Upper lobe of left lung (tissue), 6 donors: Measurements from ENCODE around the gene MIEF2. TPM values are rescaled to one million over a fixed set of nuclear protein-coding genes. Genes with fewer than 3 reads are reported as not detected.

Experiments
- ATAC-seq, 2 donors: fragments of 200-7000 bp; cut with Tn5 transposase; one replicate each; pipeline ENCODE4 v1.9.1; 2022; ENCODE audit warnings: mild to moderate bottlenecking in 2 of 2, moderate library complexity in 2 of 2; ENCODE audit not compliant: low FRiP score in 2 of 2
- DNase-seq, 2 donors: peaks; one replicate each; pipeline ENCODE4 v3.0.0-alpha.2; 2019 to 2020
- H3K27ac ChIP-seq, 4 donors: fragments of 200-600 bp; sonication (generic); one replicate each; pipeline ENCODE4 v1.5.1; 2016 to 2019
- H3K27me3 ChIP-seq, 4 donors: fragments of 200-600 bp; sonication (generic); one replicate each; pipeline ENCODE4 v1.5.1; 2017 to 2019
- H3K36me3 ChIP-seq, 4 donors: fragments of 200-600 bp; sonication (generic); one replicate each; pipeline ENCODE4 v1.5.1; 2016 to 2019
- H3K4me1 ChIP-seq, 4 donors: fragments of 200-600 bp; sonication (generic); one replicate each; pipeline ENCODE4 v1.5.1; 2018 to 2019
- H3K4me3 ChIP-seq, 4 donors: fragments of 200-600 bp; sonication (generic); one replicate each; pipeline ENCODE4 v1.5.1; 2017 to 2019; ENCODE audit warnings: mild to moderate bottlenecking in 2 of 4, moderate library complexity in 1 of 4
- H3K9me3 ChIP-seq, 4 donors: fragments of 200-600 bp; sonication (generic); one replicate each; pipeline ENCODE4 v1.5.1; 2018 to 2019
- EP300 ChIP-seq, 4 donors: sonication (generic); formaldehyde crosslinking; IDR thresholded peaks; one replicate each; pipeline ENCODE4 v1.5.1; 2017; ENCODE audit warnings: antibody characterized with exemption in 4 of 4, control low read depth in 2 of 4
- POLR2A ChIP-seq, 4 donors: fragments of 450-650 bp; IDR thresholded peaks; one replicate each; pipeline ENCODE4 v1.5.1; 2016 to 2017; ENCODE audit warnings: antibody characterized with exemption in 4 of 4, mild to moderate bottlenecking in 2 of 4
- POLR2AphosphoS5 ChIP-seq, 2 donors: sonication (generic); formaldehyde crosslinking; IDR thresholded peaks; one replicate each; pipeline ENCODE4 v1.5.1; 2017; ENCODE audit warnings: antibody characterized with exemption in 2 of 2
- WGBS, 2 donors: methylation state at CpG; one replicate each; pipeline ENCODE4 v1.1.5; 2017 to 2018; 5-methylcytosine and 5-hydroxymethylcytosine counted together
- total RNA-seq, 6 donors: library from RNA; depleted of rRNA in 4 of 6; stranded (reverse); fragments of >200 nt in 4 of 6; gene quantifications; one replicate each; pipeline versions ENCODE4 v1.1.0 to v1.2.1, GENCODE V29; 2016 to 2021
- TF ChIP-seq, protein P1 (sequence below), 6 experiments: fragments of 450-650 bp in 4 of 6; fragments of 200-600 bp in 2 of 6; sonication (generic) in 2 of 6; IDR thresholded peaks; one replicate each; pipeline ENCODE4 v1.5.1; 2016 to 2019; ENCODE audit warnings: antibody characterized with exemption in 6 of 6
- donor health status: DM: no; HTN: no; CAD: no; lungs with moderate emphysema.
- donor health status: DM: no; HTN: yes; CAD: no; lungs with severe emphysema.

The MIEF2 gene
- total RNA-seq, 6 donors from 2014 or later = 17.2 to 79.3 (median 31.8) TPM

DNA sequence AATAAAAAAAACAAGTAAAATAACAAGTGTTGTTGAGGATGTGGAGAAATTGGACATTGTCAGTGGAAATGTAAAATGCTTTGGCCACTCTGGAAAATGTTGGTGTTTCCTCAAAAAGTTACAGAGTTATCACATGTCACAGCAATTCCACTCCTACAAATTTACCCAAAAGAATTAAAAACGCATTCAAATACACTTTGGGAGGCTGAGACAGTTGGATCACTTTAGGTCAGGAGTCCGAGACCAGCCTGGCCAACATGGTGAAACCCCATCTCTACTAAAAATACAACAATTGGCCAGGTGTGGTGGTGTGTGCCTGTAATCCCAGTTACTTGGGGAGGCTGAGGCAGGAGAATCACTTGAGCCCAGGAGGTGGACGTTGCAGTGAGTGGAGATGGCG, 48.7 kb downstream of the MIEF2 start:
- no peak overlapping the region for H3K4me3 ChIP-seq
- H3K4me1 ChIP-seq = peaks cover 11 to 26% (median 16%) of the 10 kb centered on the region in 4 donors
- peaks cover 12 to 72% (median 35%) of the 10 kb centered on the region in 4 donors for H3K36me3 ChIP-seq
- ATAC-seq = no peak
- no peak for DNase-seq
- TF ChIP-seq POLR2AphosphoS5 (IDR thresholded peaks at IDR 0.05) = no peak
- no peak for TF ChIP-seq POLR2A (IDR thresholded peaks at IDR 0.05)
- no peak for TF ChIP-seq EP300 (IDR thresholded peaks at IDR 0.05)
- TF ChIP-seq, protein P1, sequence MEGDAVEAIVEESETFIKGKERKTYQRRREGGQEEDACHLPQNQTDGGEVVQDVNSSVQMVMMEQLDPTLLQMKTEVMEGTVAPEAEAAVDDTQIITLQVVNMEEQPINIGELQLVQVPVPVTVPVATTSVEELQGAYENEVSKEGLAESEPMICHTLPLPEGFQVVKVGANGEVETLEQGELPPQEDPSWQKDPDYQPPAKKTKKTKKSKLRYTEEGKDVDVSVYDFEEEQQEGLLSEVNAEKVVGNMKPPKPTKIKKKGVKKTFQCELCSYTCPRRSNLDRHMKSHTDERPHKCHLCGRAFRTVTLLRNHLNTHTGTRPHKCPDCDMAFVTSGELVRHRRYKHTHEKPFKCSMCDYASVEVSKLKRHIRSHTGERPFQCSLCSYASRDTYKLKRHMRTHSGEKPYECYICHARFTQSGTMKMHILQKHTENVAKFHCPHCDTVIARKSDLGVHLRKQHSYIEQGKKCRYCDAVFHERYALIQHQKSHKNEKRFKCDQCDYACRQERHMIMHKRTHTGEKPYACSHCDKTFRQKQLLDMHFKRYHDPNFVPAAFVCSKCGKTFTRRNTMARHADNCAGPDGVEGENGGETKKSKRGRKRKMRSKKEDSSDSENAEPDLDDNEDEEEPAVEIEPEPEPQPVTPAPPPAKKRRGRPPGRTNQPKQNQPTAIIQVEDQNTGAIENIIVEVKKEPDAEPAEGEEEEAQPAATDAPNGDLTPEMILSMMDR (IDR thresholded peaks at IDR 0.05) = no peak
- WGBS, 2 donors = 88 to 98% methylated on average over 4 of the region's 4 CpGs
- H3K27ac ChIP-seq = no peak overlapping the region
- no peaks in the 10 kb centered on the region for H3K27me3 ChIP-seq
- no peaks in the 10 kb centered on the region for H3K9me3 ChIP-seq

DNA sequence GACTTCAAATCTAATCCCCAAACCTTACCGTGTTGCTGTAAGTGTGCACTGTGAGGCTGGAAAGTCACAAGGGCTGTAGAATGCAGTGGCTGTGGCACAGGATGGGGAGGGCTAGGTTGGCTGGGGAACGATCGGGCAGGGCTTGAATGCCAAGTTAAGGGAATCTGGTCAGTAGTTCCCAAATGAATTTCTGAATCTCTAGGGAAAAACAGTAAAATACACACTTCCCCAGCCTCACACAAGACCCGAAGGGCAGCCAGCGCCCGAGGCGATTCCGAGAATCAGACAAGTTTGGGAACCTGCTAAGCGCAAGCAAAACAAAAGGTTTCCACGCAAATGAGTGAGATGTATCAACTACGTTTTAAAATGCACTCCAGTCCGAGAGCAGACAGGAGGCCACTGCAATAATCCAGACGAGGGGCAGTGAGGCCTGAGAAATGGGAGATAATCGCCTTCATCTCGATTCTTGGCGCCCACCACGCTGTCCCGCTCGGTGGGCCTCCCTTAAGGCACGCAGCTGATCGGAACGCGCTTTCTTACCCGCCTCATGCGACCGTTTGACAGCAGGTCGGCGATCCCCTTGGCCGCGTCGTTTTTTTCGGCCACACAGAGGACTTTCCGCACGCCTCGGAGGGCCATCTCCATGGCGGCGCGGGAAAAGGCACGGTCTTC, 53.7 kb downstream of the MIEF2 start:
- peak overlapping the region; percentile 93 to 98 (median 95) for H3K27ac ChIP-seq
- 0% methylated on average over 20 to 39 of the region's 39 CpGs for WGBS, 2 donors
- no peaks in the 10 kb centered on the region for H3K27me3 ChIP-seq
- peaks cover 48 to 66% (median 53%) of the 10 kb centered on the region in 4 donors for H3K4me1 ChIP-seq
- H3K9me3 ChIP-seq = no peaks in the 10 kb centered on the region
- DNase-seq = no peak
- H3K36me3 ChIP-seq = peaks cover 0 to 51% (median 12%) of the 10 kb centered on the region in 4 donors
- H3K4me3 ChIP-seq = peak overlapping the region; percentile 72 to 94 (median 87)
- TF ChIP-seq POLR2AphosphoS5 (IDR thresholded peaks at IDR 0.05) = no peak
- peak in 1 of 4 donors; percentile 2 for TF ChIP-seq POLR2A (IDR thresholded peaks at IDR 0.05)
- TF ChIP-seq, protein P1 (IDR thresholded peaks at IDR 0.05) = no peak
- ATAC-seq = no peak

DNA sequence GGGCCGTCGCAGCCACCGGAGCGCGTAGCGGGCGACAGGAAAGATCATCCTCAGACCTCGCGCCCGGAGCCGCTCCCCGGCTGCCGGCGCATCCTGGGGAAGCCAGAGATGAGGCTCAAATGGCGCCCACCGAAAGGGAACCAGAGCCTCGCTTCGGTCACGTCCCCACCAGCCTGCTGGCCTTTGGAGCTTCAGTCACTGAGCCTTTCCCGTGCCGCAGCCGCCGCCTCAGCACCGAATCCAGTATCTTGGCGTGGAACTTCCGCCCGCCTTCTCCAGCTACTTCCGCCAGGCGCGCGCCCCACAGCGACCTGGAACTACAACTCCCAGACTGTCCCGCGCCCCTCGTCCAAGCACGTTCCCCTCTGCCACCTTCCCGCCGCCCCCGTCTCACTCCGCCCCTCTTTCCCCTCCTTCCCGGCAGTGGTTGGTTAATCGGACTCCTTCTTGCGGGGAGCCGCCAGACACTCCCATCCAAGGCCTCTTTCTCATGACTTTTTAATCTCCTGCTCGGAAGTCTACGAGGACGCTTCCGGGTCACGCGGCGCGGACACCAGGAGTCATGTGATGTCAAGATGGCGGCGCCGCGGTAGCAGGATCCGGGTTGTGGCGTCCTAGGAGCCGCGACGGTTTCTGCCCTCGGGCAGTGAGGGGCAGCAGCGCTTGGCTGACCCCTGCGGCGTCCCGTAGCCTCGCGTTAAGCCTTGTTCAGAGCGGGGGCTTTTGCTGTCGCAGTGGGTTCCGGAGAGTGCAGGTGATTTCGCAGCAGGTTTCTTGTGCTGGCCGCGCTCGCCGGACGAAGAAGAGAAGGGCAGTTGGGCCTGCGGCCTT, 54.5 kb downstream of the MIEF2 start, which contains the start of the genes SMCR8 and TOP3A:
TSS of gene SMCR8 (plus strand) at position 563 of the 831 bp plus-strand sequence. CDS start 497 bp downstream, outside the sequence.
TSS of gene TOP3A (minus strand) at position 264 of the 831 bp plus-strand sequence. CDS start at position 48, 216 bp downstream.
- 1% methylated on average over 39 to 64 of the region's 78 CpGs for WGBS, 2 donors
- DNase-seq = peak; percentile 98
- ATAC-seq = peak; percentile 98 to 99
- no peaks in the 10 kb centered on the region for H3K27me3 ChIP-seq
- H3K9me3 ChIP-seq = no peaks in the 10 kb centered on the region
- peak within 1 kb of the TSS; percentile 72 to 94 (median 87) for H3K4me3 ChIP-seq
- peaks cover 0 to 58% (median 14%) of the 10 kb centered on the region in 4 donors for H3K36me3 ChIP-seq
- H3K27ac ChIP-seq = peak within 1 kb of the TSS; percentile 93 to 98 (median 95)
- peaks cover 54 to 74% (median 61%) of the 10 kb centered on the region in 4 donors for H3K4me1 ChIP-seq
- peak; percentile 82 to 92 for TF ChIP-seq POLR2AphosphoS5 (IDR thresholded peaks at IDR 0.05)
- peak in 2 of 4 donors; percentile 58 to 84 for TF ChIP-seq EP300 (IDR thresholded peaks at IDR 0.05)
- TF ChIP-seq, protein P1 (IDR thresholded peaks at IDR 0.05) = peak in 4 of 6 experiments; percentile 33 to 48 (median 40)
- peak in 2 of 4 donors; percentile 77 to 83 for TF ChIP-seq POLR2A (IDR thresholded peaks at IDR 0.05)

DNA sequence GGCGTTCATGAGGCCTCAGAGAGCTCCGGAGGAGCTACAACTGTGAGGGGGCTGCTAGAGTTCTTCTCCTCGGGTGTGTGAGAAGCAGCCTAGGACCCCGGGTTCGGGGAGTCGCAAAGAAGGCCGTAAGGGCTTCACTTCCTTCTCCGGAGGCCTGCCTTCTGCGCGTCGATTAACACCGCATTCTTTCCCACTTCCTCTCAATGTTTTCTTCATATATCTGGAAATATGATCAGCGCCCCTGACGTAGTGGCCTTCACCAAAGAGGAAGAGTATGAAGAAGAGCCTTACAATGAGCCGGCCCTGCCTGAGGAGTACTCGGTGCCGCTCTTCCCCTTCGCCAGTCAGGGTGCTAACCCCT, 55.1 kb downstream of the MIEF2 start:
- Histone ChIP-seq H3K36me3 (peaks cover 0 to 59% (median 16%) of the 10 kb centered on the region in 4 donors), H3K27me3 (no peaks in the 10 kb centered on the region), H3K9me3 (no peaks in the 10 kb centered on the region), H3K27ac (peak overlapping the region; percentile 93 to 98 (median 95)), H3K4me1 (peaks cover 54 to 80% (median 64%) of the 10 kb centered on the region in 4 donors), H3K4me3 (peak overlapping the region; percentile 72 to 94 (median 87))
- DNase-seq (peak in 1 of 2 donors; percentile 29), ATAC-seq (peak; percentile 8 to 22)
- WGBS, 2 donors = 5 to 6% methylated on average over 17 to 18 of the region's 18 CpGs
- TF ChIP-seq EP300 (IDR thresholded peaks at IDR 0.05) (no peak), POLR2AphosphoS5 (IDR thresholded peaks at IDR 0.05) (no peak), POLR2A (IDR thresholded peaks at IDR 0.05) (no peak)
- TF ChIP-seq, protein P1 (IDR thresholded peaks at IDR 0.05) = no peak
